DND-41 (cell line): ENCODE data around the gene ADPGK.

ENCODE experiments used
- CTCF ChIP-seq: IDR thresholded peaks from 2 replicates; pipeline ENCODE4 v1.5.1; 2012; ENCODE audit warnings: borderline replicate concordance, low read length, moderate library complexity, mild to moderate bottlenecking; ENCODE audit not compliant: poor library complexity, severe bottlenecking; ENCODE audit errors: extremely low read depth
- EZH2 ChIP-seq: IDR thresholded peaks from 3 replicates; pipeline ENCODE4 v1.6.1; 2012; ENCODE audit warnings: borderline replicate concordance, low read depth, mild to moderate bottlenecking, moderate library complexity, low read length, inconsistent platforms; ENCODE audit not compliant: severe bottlenecking

GRCh38 chr15:72760590-72761260, 22.8 kb downstream of the ADPGK start:
- TF ChIP-seq EZH2, result no peak
- no peak for TF ChIP-seq CTCF
